A673 (cell line): ENCODE results near the gene ASTL. TPM values are rescaled to one million over a fixed set of nuclear protein-coding genes. Genes with fewer than 3 reads are reported as not detected.

ENCODE experiments used
- Bru-seq: library from RNA; stranded (reverse); fragments of 400-500 nt; gene quantifications from one replicate; lab custom pipeline; 2021; lab: Mats Ljungman, UMichigan
- BruChase-seq, 2 experiments: library from RNA; stranded (reverse); fragments of 400-500 nt; gene quantifications; one replicate each; lab custom pipeline; 2021; lab: Mats Ljungman, UMichigan
- BruUV-seq: library from RNA; stranded (reverse); fragments of 400-500 nt; replicated peaks from 2 replicates; lab custom pipeline; 2021; lab: Mats Ljungman, UMichigan
- CTCF ChIA-PET: fragments of 300-600 bp; sonication (Branson Sonifier 250); formaldehyde crosslinking; loops from one replicate; lab custom pipeline; 2022; ENCODE audit warnings: antibody characterized with exemption; lab: Charles Lee
- POLR2A ChIA-PET: fragments of 300-600 bp; sonication (Branson Sonifier 250); formaldehyde crosslinking; loops from one replicate; lab custom pipeline; 2022; ENCODE audit warnings: antibody characterized with exemption; ENCODE audit not compliant: low non-redundant PET; lab: Charles Lee
- DNase-seq: peaks from one replicate; pipeline ENCODE4 v3.0.0-alpha.2; 2015; ENCODE audit warnings: low spot score
- H3K27ac ChIP-seq: fragments of 200-600 bp; sonication (generic); 2 replicates; pipeline ENCODE4 v1.5.1; 2016; ENCODE audit warnings: mixed run types, low read depth, mild to moderate bottlenecking, mixed read lengths, antibody characterized with exemption, low read length; ENCODE audit not compliant: poor library complexity, severe bottlenecking
- H3K27me3 ChIP-seq: fragments of 200-600 bp; sonication (generic); replicated peaks from 2 replicates; pipeline ENCODE4 v1.6.1; 2017; ENCODE audit warnings: mixed run types, low read depth, mild to moderate bottlenecking, mixed read lengths, antibody characterized with exemption, low read length; ENCODE audit not compliant: insufficient read depth, poor library complexity
- H3K36me3 ChIP-seq: fragments of 200-600 bp; sonication (generic); 2 replicates; pipeline ENCODE4 v1.6.1; 2016; ENCODE audit warnings: mixed run types, mild to moderate bottlenecking, mixed read lengths, antibody characterized with exemption, low read length; ENCODE audit not compliant: insufficient read depth, poor library complexity, severe bottlenecking
- H3K4me1 ChIP-seq: fragments of 200-600 bp; sonication (generic); 2 replicates; pipeline ENCODE4 v1.6.1; 2017; ENCODE audit warnings: mixed run types, mild to moderate bottlenecking, mixed read lengths, antibody characterized with exemption, low read length; ENCODE audit not compliant: insufficient read depth, poor library complexity, severe bottlenecking
- H3K4me3 ChIP-seq: fragments of 200-600 bp; sonication (generic); 2 replicates; pipeline ENCODE4 v1.5.1; 2016; ENCODE audit warnings: low read depth, mixed run types, mild to moderate bottlenecking, mixed read lengths, low read length; ENCODE audit not compliant: poor library complexity, severe bottlenecking
- H3K9me3 ChIP-seq: fragments of 200-600 bp; sonication (generic); 2 replicates; pipeline ENCODE4 v1.6.1; 2016; ENCODE audit warnings: mixed run types, low read depth, mild to moderate bottlenecking, mixed read lengths, antibody characterized with exemption, low read length; ENCODE audit not compliant: poor library complexity, severe bottlenecking
- EZH2 ChIP-seq: fragments of 200-600 bp; sonication (generic); IDR thresholded peaks from 2 replicates; pipeline ENCODE4 v1.6.1; 2017; ENCODE audit warnings: borderline replicate concordance, low read depth, mild to moderate bottlenecking, mixed read lengths, antibody characterized with exemption, low read length; ENCODE audit not compliant: poor library complexity, severe bottlenecking
- intact Hi-C: fragments of 100-400 bp; cut with micrococcal nuclease; formaldehyde crosslinking; loops from one replicate; pipeline ENCODE4 v1.10.0; 2022; ENCODE audit not compliant: unreplicated experiment
- long read RNA-seq: library from polyadenylated mRNA; stranded (forward); transcript quantifications from one replicate; pipeline ENCODE4 v2.0.0, GENCODE V29; 2022
- total RNA-seq: library from RNA; stranded (reverse); gene quantifications from 2 replicates; pipeline ENCODE4 v1.2.3, GENCODE V29; 2021
- TF ChIP-seq, protein P1 (sequence below): fragments of 300-800, 200-600 bp; sonication (generic); conservative IDR thresholded peaks from 2 replicates; pipeline ENCODE4 v1.5.1; 2017; ENCODE audit warnings: low read depth, mild to moderate bottlenecking, antibody characterized with exemption, low read length, moderate library complexity, mixed read lengths

The ASTL gene
- total RNA-seq = not detected in 2 replicates
- Bru-seq, nascent RNA = not detected
- not detected for BruChase-seq, experiment 1, labeled RNA remaining after a 2-hour chase
- not detected for BruChase-seq, experiment 2, labeled RNA remaining after a 6-hour chase
- long read RNA-seq = 0 reads

- H3K4me3 ChIP-seq = no peak within 1 kb of the TSS
- intact Hi-C loops = loop anchor here (1.0 to 2.0 kb wide), 2 partner anchors 36 to 126 kb away; partner anchors contain the start of gene TMEM127
- no peaks in the 10 kb centered on the region for H3K36me3 ChIP-seq
- TF ChIP-seq, protein P1, sequence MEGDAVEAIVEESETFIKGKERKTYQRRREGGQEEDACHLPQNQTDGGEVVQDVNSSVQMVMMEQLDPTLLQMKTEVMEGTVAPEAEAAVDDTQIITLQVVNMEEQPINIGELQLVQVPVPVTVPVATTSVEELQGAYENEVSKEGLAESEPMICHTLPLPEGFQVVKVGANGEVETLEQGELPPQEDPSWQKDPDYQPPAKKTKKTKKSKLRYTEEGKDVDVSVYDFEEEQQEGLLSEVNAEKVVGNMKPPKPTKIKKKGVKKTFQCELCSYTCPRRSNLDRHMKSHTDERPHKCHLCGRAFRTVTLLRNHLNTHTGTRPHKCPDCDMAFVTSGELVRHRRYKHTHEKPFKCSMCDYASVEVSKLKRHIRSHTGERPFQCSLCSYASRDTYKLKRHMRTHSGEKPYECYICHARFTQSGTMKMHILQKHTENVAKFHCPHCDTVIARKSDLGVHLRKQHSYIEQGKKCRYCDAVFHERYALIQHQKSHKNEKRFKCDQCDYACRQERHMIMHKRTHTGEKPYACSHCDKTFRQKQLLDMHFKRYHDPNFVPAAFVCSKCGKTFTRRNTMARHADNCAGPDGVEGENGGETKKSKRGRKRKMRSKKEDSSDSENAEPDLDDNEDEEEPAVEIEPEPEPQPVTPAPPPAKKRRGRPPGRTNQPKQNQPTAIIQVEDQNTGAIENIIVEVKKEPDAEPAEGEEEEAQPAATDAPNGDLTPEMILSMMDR = peak; percentile 68
- TF ChIP-seq EZH2 = no peak
- ChIA-PET POLR2A (no interaction called here), CTCF (interaction anchor here (0.6 to 4.1 kb wide), 5 partner anchors 14 to 146 kb away, joined by 6 to 47 read pairs (median 8); no protein-coding TSS in a partner anchor)
- DNase-seq = peak; percentile 57
- no peak within 1 kb of the TSS for H3K27ac ChIP-seq
- no peaks in the 10 kb centered on the region for H3K4me1 ChIP-seq
- H3K9me3 ChIP-seq = no peaks in the 10 kb centered on the region
- no TSS peak for BruUV-seq
- H3K27me3 ChIP-seq = no peaks in the 10 kb centered on the region
Observed at GRCh38 chr2:96138179-96139145, at the start of gene ASTL. Gene ASTL (minus strand): TSS chr2:96138502. CDS start chr2:96138436, 66 bp downstream.

- Histone ChIP-seq H3K4me3 (no peak overlapping the region), H3K27ac (no peak overlapping the region), H3K4me1 (no peaks in the 10 kb centered on the region), H3K36me3 (peaks cover 63% of the 10 kb centered on the region), H3K27me3 (no peaks in the 10 kb centered on the region), H3K9me3 (no peaks in the 10 kb centered on the region)
- no peak for DNase-seq
- ChIA-PET CTCF (no interaction called here), POLR2A (no interaction called here)
- no TSS peak for BruUV-seq
- TF ChIP-seq EZH2 = no peak
- TF ChIP-seq, protein P1 = no peak
- intact Hi-C loops = no loop called here
Observed at GRCh38 chr2:96186562-96186961, 48.3 kb upstream of the ASTL start.

DNA sequence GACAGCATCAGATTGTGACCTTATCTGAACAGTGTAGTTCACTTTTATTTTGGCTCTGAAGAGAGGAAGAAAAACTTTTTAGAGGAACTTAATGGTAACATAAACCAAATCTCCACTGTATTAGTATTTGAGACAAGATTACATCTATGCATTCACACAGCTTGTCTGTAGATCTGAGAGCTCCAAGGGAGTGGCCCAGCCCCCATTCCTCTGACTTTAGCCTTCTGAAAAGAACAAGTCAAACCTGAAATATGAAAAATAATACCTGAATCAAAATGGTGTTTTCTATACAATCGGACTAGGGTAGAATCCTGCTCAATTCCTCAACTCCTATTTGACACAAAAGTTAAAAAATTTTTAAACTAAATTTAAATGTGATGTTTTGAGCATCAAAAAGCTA lies 47.2 kb upstream of the ASTL start:
- BruUV-seq = no TSS peak
- no peaks in the 10 kb centered on the region for H3K4me1 ChIP-seq
- intact Hi-C loops = no loop called here
- H3K27ac ChIP-seq = no peak overlapping the region
- no peak for DNase-seq
- ChIA-PET CTCF (no interaction called here), POLR2A (no interaction called here)
- no peak overlapping the region for H3K4me3 ChIP-seq
- no peak for TF ChIP-seq EZH2
- TF ChIP-seq, protein P1 = no peak
- H3K9me3 ChIP-seq = no peaks in the 10 kb centered on the region
- H3K36me3 ChIP-seq = peaks cover 52% of the 10 kb centered on the region
- H3K27me3 ChIP-seq = no peaks in the 10 kb centered on the region
